SK-N-SH (cell line): ENCODE measurements around the gene CHDH.

ENCODE experiments used
- FOXM1 ChIP-seq: IDR thresholded peaks from 2 replicates; pipeline ENCODE4 v1.4.0; 2012; ENCODE audit warnings: low read depth, mild to moderate bottlenecking
- GABPA ChIP-seq: IDR thresholded peaks from 2 replicates; pipeline ENCODE4 v1.4.0; 2012; ENCODE audit warnings: low read depth, mild to moderate bottlenecking
- GATA2 ChIP-seq: sonication (generic); formaldehyde crosslinking; IDR thresholded peaks from 2 replicates; pipeline ENCODE4 v1.5.0; 2020; ENCODE audit warnings: mild to moderate bottlenecking, missing genetic modification reagents
- POLR2AphosphoS5 ChIP-seq: IDR thresholded peaks from 2 replicates; pipeline ENCODE4 v1.6.1; 2012; ENCODE audit warnings: low read depth, low read length
- RAD21 ChIP-seq: IDR thresholded peaks from 2 replicates; pipeline ENCODE4 v1.6.1; 2012; ENCODE audit warnings: mild to moderate bottlenecking, low read length
- RCOR1 ChIP-seq: fragments of 150-350 bp; IDR thresholded peaks from 2 replicates; pipeline ENCODE4 v1.6.1; 2017; ENCODE audit warnings: antibody characterized with exemption, low read length
- REST ChIP-seq: IDR thresholded peaks from 2 replicates; pipeline ENCODE4 v1.6.1; 2012; ENCODE audit warnings: mild to moderate bottlenecking, low read depth, low read length, moderate library complexity
- RXRA ChIP-seq: IDR thresholded peaks from 2 replicates; pipeline ENCODE4 v1.4.0; 2012; ENCODE audit warnings: low read depth, mild to moderate bottlenecking, borderline replicate concordance
- SMC3 ChIP-seq: IDR thresholded peaks from 2 replicates; pipeline ENCODE4 v1.6.1; 2012; ENCODE audit warnings: low read depth, low read length, improper control_type of control experiment
- TAF1 ChIP-seq: IDR thresholded peaks from 2 replicates; pipeline ENCODE4 v1.6.1; 2012; ENCODE audit warnings: low read depth, mild to moderate bottlenecking, low read length, moderate library complexity, borderline replicate concordance
- TCF12 ChIP-seq: IDR thresholded peaks from 2 replicates; pipeline ENCODE4 v1.4.0; 2012
- ZBTB33 ChIP-seq: IDR thresholded peaks from 2 replicates; pipeline ENCODE4 v1.4.0; 2012; ENCODE audit warnings: low read depth, borderline replicate concordance
- TF ChIP-seq, protein P1 (sequence below): fragments of 200-600 bp; sonication (generic); IDR thresholded peaks from 2 replicates; pipeline ENCODE4 v1.6.1; 2017; ENCODE audit warnings: antibody characterized with exemption, mild to moderate bottlenecking, moderate library complexity

GRCh38 chr3:53843195-53844177 lies 2.7 kb downstream of the CHDH start:
- TF ChIP-seq RXRA, result no peak
- TF ChIP-seq, protein P1, sequence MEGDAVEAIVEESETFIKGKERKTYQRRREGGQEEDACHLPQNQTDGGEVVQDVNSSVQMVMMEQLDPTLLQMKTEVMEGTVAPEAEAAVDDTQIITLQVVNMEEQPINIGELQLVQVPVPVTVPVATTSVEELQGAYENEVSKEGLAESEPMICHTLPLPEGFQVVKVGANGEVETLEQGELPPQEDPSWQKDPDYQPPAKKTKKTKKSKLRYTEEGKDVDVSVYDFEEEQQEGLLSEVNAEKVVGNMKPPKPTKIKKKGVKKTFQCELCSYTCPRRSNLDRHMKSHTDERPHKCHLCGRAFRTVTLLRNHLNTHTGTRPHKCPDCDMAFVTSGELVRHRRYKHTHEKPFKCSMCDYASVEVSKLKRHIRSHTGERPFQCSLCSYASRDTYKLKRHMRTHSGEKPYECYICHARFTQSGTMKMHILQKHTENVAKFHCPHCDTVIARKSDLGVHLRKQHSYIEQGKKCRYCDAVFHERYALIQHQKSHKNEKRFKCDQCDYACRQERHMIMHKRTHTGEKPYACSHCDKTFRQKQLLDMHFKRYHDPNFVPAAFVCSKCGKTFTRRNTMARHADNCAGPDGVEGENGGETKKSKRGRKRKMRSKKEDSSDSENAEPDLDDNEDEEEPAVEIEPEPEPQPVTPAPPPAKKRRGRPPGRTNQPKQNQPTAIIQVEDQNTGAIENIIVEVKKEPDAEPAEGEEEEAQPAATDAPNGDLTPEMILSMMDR, result no peak
- TF ChIP-seq FOXM1, result no peak
- no peak for TF ChIP-seq GATA2
- TF ChIP-seq TAF1, result no peak
- TF ChIP-seq RAD21, result no peak
- no peak for TF ChIP-seq GABPA
- no peak for TF ChIP-seq ZBTB33
- TF ChIP-seq REST, result no peak
- TF ChIP-seq RCOR1, result no peak
- TF ChIP-seq POLR2AphosphoS5, result no peak
- TF ChIP-seq TCF12, result no peak
- no peak for TF ChIP-seq SMC3
